K562 (cell line): Measurements from ENCODE around the gene FRRS1L. TPM values are rescaled to one million over a fixed set of nuclear protein-coding genes. Genes with fewer than 3 reads are reported as not detected.

Experiments used
- ATAC-seq: fragments of 200-7000 bp; cut with Tn5 transposase; 3 replicates; pipeline ENCODE4 v1.9.1; 2020; ENCODE audit warnings: moderate library complexity
- BruUV-seq: library from RNA; stranded (reverse); fragments of 400-500 nt; replicated peaks from 2 replicates; lab custom pipeline; 2021; lab: Mats Ljungman, UMichigan
- CTCF ChIA-PET: fragments of 300-600 bp; formaldehyde crosslinking; extraction: SDS; loops from one replicate; lab custom pipeline; 2021; ENCODE audit warnings: low intra/inter-chr PET ratio; lab: Yijun Ruan, JAX
- POLR2A ChIA-PET: fragments of 300-600, 350-650 bp; sonication (Branson Sonifier 250); formaldehyde crosslinking; extraction: SDS; loops from one replicate; lab custom pipeline; 2021; ENCODE audit warnings: antibody characterized with exemption, inconsistent platforms; lab: Yijun Ruan, JAX
- DNase-seq, 4 experiments: peaks; one replicate each; pipeline versions ENCODE4 v3.0.0 to v3.0.0-alpha.2; 2011 to 2018; ENCODE audit warnings: low spot score in 3 of 4, mixed read lengths in 3 of 4; ENCODE audit errors: extremely low read depth in 1 of 4
- FAIRE-seq: peaks from 2 replicates; lab custom pipeline; 2011; peaks lifted over from hg19 to GRCh38; lab: Jason Lieb, UNC
- H2AFZ ChIP-seq: 2 replicates; pipeline ENCODE4 v1.6.0; 2011; ENCODE audit warnings: low read depth, low read length, control low read depth, inconsistent platforms
- H3K27ac ChIP-seq: fragments of 200-600 bp; 3 replicates; pipeline ENCODE4 v1.8.0; 2011; ENCODE audit warnings: low read depth, mild to moderate bottlenecking, control low read depth, inconsistent platforms, low read length, moderate library complexity, mixed read lengths; ENCODE audit errors: extremely low read depth
- H3K27me3 ChIP-seq, 2 experiments: fragments of 300-600 bp in 1 of 2; 2 replicates in 1 of 2; 3 replicates in 1 of 2; pipeline versions ENCODE4 v1.6.0 to v1.8.0; 2011; ENCODE audit warnings: inconsistent platforms in 2 of 2, low read length in 2 of 2, mild to moderate bottlenecking in 1 of 2, mixed read lengths in 1 of 2, moderate library complexity in 1 of 2; ENCODE audit not compliant: control insufficient read depth in 2 of 2, insufficient read depth in 2 of 2
- H3K36me3 ChIP-seq: fragments of 300-600 bp; 3 replicates; pipeline ENCODE4 v1.8.0; 2011; ENCODE audit warnings: mild to moderate bottlenecking, low read length, inconsistent platforms; ENCODE audit not compliant: control insufficient read depth, insufficient read depth
- H3K4me1 ChIP-seq, 2 experiments: fragments of 200-600 bp in 1 of 2; replicated peaks in 1 of 2; 2 replicates in 1 of 2; 3 replicates in 1 of 2; pipeline versions ENCODE4 v1.5.1 to v1.8.0; 2011; ENCODE audit warnings: inconsistent platforms in 2 of 2, low read length in 2 of 2, mild to moderate bottlenecking in 1 of 2, mixed read lengths in 1 of 2, moderate library complexity in 1 of 2; ENCODE audit not compliant: control insufficient read depth in 2 of 2, insufficient read depth in 2 of 2
- H3K4me2 ChIP-seq: 2 replicates; pipeline ENCODE4 v1.6.1; 2011; ENCODE audit warnings: low read length, control low read depth, inconsistent platforms, mixed read lengths; ENCODE audit not compliant: insufficient read depth
- H3K4me3 ChIP-seq: fragments of 200-600 bp; sonication (generic), shearing (Covaris generic); 2 replicates; pipeline ENCODE4 v1.5.1; 2016; ENCODE audit warnings: control low read depth, inconsistent platforms
- H3K79me2 ChIP-seq: fragments of 200-600 bp; 3 replicates; pipeline ENCODE4 v1.8.0; 2011; ENCODE audit warnings: low read length, inconsistent platforms; ENCODE audit not compliant: control insufficient read depth, insufficient read depth
- H3K9ac ChIP-seq, 2 experiments: 2 replicates each; pipeline versions ENCODE4 v1.6.0 to v1.6.1; 2011; ENCODE audit warnings: low read depth in 2 of 2, low read length in 2 of 2, control low read depth in 1 of 2, inconsistent platforms in 1 of 2, mild to moderate bottlenecking in 1 of 2, mixed read lengths in 1 of 2; ENCODE audit not compliant: insufficient read depth in 1 of 2
- H3K9me1 ChIP-seq: one replicate; pipeline ENCODE4 v1.6.0; 2011; ENCODE audit warnings: inconsistent platforms, mild to moderate bottlenecking, low read length, moderate library complexity; ENCODE audit not compliant: control insufficient read depth, insufficient read depth
- H3K9me3 ChIP-seq: replicated peaks from 2 replicates; pipeline ENCODE4 v1.5.1; 2011; ENCODE audit warnings: low read depth, low read length, inconsistent platforms; ENCODE audit not compliant: control insufficient read depth, insufficient read depth
- H4K20me1 ChIP-seq: replicated peaks from 2 replicates; pipeline ENCODE4 v1.6.1; 2011; ENCODE audit warnings: low read length, inconsistent platforms, mixed read lengths; ENCODE audit not compliant: control insufficient read depth, insufficient read depth
- BCOR ChIP-seq: fragments of 450-650 bp; IDR thresholded peaks from 2 replicates; pipeline ENCODE4 v1.6.1; 2016
- IRF2 ChIP-seq: sonication (generic); formaldehyde crosslinking; IDR thresholded peaks from 2 replicates; pipeline ENCODE4 v1.8.1; 2022; ENCODE audit warnings: mild to moderate bottlenecking, missing genetic modification reagents
- KLF6 ChIP-seq: fragments of 250-450 bp; sonication (Bioruptor Pico); IDR thresholded peaks from 2 replicates; pipeline ENCODE4 v1.4.0; 2020; ENCODE audit warnings: mild to moderate bottlenecking, moderate library complexity, borderline replicate concordance
- MCM5 ChIP-seq: fragments of 450-650 bp; IDR thresholded peaks from 2 replicates; pipeline ENCODE4 v1.6.1; 2016; ENCODE audit warnings: low read depth
- NR2F6 ChIP-seq: fragments of 450-650 bp; formaldehyde crosslinking; IDR thresholded peaks from 2 replicates; pipeline ENCODE4 v1.4.0; 2020; ENCODE audit warnings: mild to moderate bottlenecking
- PTRF ChIP-seq: fragments of 450-650 bp; IDR thresholded peaks from 2 replicates; pipeline ENCODE4 v1.6.1; 2016; ENCODE audit warnings: mild to moderate bottlenecking, missing genetic modification characterization, missing compliant biosample characterization
- TCF7L2 ChIP-seq: fragments of 150-350 bp; IDR thresholded peaks from 2 replicates; pipeline ENCODE4 v1.6.1; 2016; ENCODE audit warnings: low read depth, mild to moderate bottlenecking, low read length, moderate library complexity
- ZNF41 ChIP-seq: fragments of 250-450 bp; sonication (Bioruptor Pico); conservative IDR thresholded peaks from 2 replicates; pipeline ENCODE4 v1.4.0; 2020; ENCODE audit warnings: mild to moderate bottlenecking
- WGBS: fragments of 100-300 bp; shearing (Covaris generic); methylation state at CpG from one replicate; pipeline ENCODE4 v1.1.6; 2016; ENCODE audit warnings: low coverage, mixed read lengths; ENCODE audit not compliant: insufficient coverage; ENCODE audit errors: missing lambda C conversion rate; 5-methylcytosine and 5-hydroxymethylcytosine counted together
- in situ Hi-C: fragments of 300-500 bp; cut with MboI; formaldehyde crosslinking; loops from 4 replicates; pipeline ENCODE4 v1.15.0; 2018; ENCODE audit warnings: inconsistent platforms, mixed read lengths
- intact Hi-C: fragments of 100-400 bp; cut with micrococcal nuclease; formaldehyde crosslinking; loops from 2 replicates; pipeline ENCODE4 v1.14.2; 2022
- polyA plus RNA-seq, 8 experiments: library from polyadenylated mRNA; depleted of rRNA in 4 of 8; stranded (reverse) in 5 of 8; unstranded in 3 of 8; fragments of >200 nt; fragmentation: Nextera tagmentation in 2 of 8; fragmentation: Illumina TruSeq in 1 of 8; extraction: Ambion mirVana in 2 of 8; extraction: Trizol in 1 of 8; gene quantifications; 2 replicates each; pipeline versions ENCODE4 v1.2.1 to v1.2.3, GENCODE V29; 2011 to 2014; ENCODE audit warnings: inconsistent platforms in 1 of 8, missing spikeins in 1 of 8
- total RNA-seq, 7 experiments: library from RNA; depleted of rRNA in 6 of 7; stranded (reverse); fragments of >200 nt in 6 of 7; fragmentation: Illumina TruSeq in 2 of 7; extraction: Trizol in 2 of 7; gene quantifications; 2 replicates each; pipeline versions ENCODE4 v1.2.1 to v1.2.3, GENCODE V29; 2011 to 2021; ENCODE audit warnings: low replicate concordance in 1 of 7
- TF ChIP-seq, protein P1 (sequence below): fragments of 250-450 bp; sonication (Bioruptor Pico); IDR thresholded peaks from 2 replicates; pipeline ENCODE4 v1.8.0; 2021; ENCODE audit warnings: mild to moderate bottlenecking, moderate library complexity

FRRS1L gene
- total and polyA plus RNA-seq, 9 of the 15 experiments (the other 6 are each of a cell fraction or from before 2014, with no cell fraction given): under 0.01 to 0.04 (median 0.03) TPM; not detected in 5

DNA sequence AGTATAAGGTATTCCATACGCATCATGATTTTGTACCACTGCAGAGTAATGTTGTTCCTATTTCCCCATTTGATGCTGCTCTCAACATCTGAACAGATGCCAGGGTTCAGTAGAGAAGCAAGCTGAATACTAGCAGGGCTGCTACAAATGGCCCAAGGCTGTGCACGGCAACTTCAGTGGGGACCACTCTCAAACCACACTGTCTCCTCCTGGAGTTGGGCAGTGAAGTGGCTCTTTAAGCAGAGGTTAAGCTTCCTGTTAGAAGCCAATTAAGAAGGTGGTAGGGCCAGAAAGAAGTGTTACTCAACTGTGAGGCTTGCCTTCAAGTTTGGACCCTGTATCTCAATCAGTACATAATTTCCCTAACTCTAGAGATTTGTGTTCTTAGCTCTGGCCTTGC is 79.3 kb downstream of the FRRS1L start:
- H3K4me2 ChIP-seq: no peak overlapping the region
- H3K79me2 ChIP-seq: peaks cover 23% of the 10 kb centered on the region; the same call in 2 of the 3 replicates
- FAIRE-seq (no peak), ATAC-seq (no peak), DNase-seq (no peak)
- no peak overlapping the region for H3K4me3 ChIP-seq
- H3K4me1 ChIP-seq: no peaks in the 10 kb centered on the region
- intact Hi-C loops: no loop called here
- no TSS peak for BruUV-seq
- ChIA-PET CTCF (no interaction called here), POLR2A (interaction anchor here (0.8 to 1.8 kb wide), 6 partner anchors 9 to 21 kb away, joined by 4 to 8 read pairs (median 4); no protein-coding TSS in a partner anchor)
- H3K9ac ChIP-seq: no peak overlapping the region
- no peaks in the 10 kb centered on the region for H3K9me1 ChIP-seq
- no peaks in the 10 kb centered on the region for H3K27me3 ChIP-seq
- H3K9me3 ChIP-seq: no peaks in the 10 kb centered on the region
- WGBS: 100% methylated on average over 2 of the region's 2 CpGs
- H3K36me3 ChIP-seq: peaks cover 90% of the 10 kb centered on the region
- no peak overlapping the region; the same call in 2 of the 3 replicates for H3K27ac ChIP-seq
- no peak for TF ChIP-seq ZNF41 (CRISPR knock-in tag)
- TF ChIP-seq NR2F6 (CRISPR knock-in tag): no peak
- no peak for TF ChIP-seq MCM5
- TF ChIP-seq, protein P1, sequence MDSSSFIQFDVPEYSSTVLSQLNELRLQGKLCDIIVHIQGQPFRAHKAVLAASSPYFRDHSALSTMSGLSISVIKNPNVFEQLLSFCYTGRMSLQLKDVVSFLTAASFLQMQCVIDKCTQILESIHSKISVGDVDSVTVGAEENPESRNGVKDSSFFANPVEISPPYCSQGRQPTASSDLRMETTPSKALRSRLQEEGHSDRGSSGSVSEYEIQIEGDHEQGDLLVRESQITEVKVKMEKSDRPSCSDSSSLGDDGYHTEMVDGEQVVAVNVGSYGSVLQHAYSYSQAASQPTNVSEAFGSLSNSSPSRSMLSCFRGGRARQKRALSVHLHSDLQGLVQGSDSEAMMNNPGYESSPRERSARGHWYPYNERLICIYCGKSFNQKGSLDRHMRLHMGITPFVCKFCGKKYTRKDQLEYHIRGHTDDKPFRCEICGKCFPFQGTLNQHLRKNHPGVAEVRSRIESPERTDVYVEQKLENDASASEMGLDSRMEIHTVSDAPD (CRISPR knock-in tag): no peak
- TF ChIP-seq KLF6 (CRISPR knock-in tag): no peak
- TF ChIP-seq TCF7L2: no peak
- no peak for TF ChIP-seq BCOR
- TF ChIP-seq PTRF: no peak
- TF ChIP-seq IRF2 (CRISPR knock-in tag): no peak
- H4K20me1 ChIP-seq: no peaks in the 10 kb centered on the region
- no peak overlapping the region for H2AFZ ChIP-seq
- in situ Hi-C loops: no loop called here
